GM19324 (cell line): ENCODE data around the gene CASP9.
"Not testable (repeated sequence)": the region's sequence is repeated elsewhere in the genome, so short reads cannot be mapped to it uniquely, and the experiment has no call there.

Source experiments
- ATAC-seq: cut with Tn5 transposase; IDR thresholded peaks from one replicate; pipeline ENCODE4 v1.9.1; 2021; ENCODE audit warnings: mild to moderate bottlenecking, moderate library complexity; ENCODE audit not compliant: unreplicated experiment, low FRiP score

The CASP9 gene

GRCh38 chr1:15501208-15502032, 22.6 kb downstream of the CASP9 start:
- ATAC-seq, result no peak

GRCh38 chr1:15500184-15501178, 23.5 kb downstream of the CASP9 start:
- ATAC-seq, result no peak

GRCh38 chr1:15493869-15494390, 30.1 kb downstream of the CASP9 start:
- no peak for ATAC-seq

- no peak for ATAC-seq
Observed at GRCh38 chr1:15492596-15492995, 31.4 kb downstream of the CASP9 start.

- not testable (repeated sequence) for ATAC-seq
Observed at GRCh38 chr1:15491010-15491409, 33.0 kb downstream of the CASP9 start.

- no peak for ATAC-seq
Observed at GRCh38 chr1:15489052-15489736, 34.8 kb downstream of the CASP9 start.

- no peak for ATAC-seq
Observed at GRCh38 chr1:15488371-15488770, 35.6 kb downstream of the CASP9 start.

GRCh38 chr1:15486844-15487610, 37.0 kb downstream of the CASP9 start:
- ATAC-seq, result not testable (repeated sequence)

GRCh38 chr1:15485636-15486035, 38.4 kb downstream of the CASP9 start:
- no peak for ATAC-seq

- ATAC-seq, result not testable (repeated sequence)
Observed at GRCh38 chr1:15484443-15484842, 39.6 kb downstream of the CASP9 start.

GRCh38 chr1:15483971-15484370, 40.0 kb downstream of the CASP9 start:
- no peak for ATAC-seq

GRCh38 chr1:15482983-15483543, 41.0 kb downstream of the CASP9 start:
- ATAC-seq, result not testable (repeated sequence)

- ATAC-seq, result not testable (repeated sequence)
Observed at GRCh38 chr1:15482455-15482854, 41.6 kb downstream of the CASP9 start.

- no peak for ATAC-seq
Observed at GRCh38 chr1:15479654-15480347, 44.2 kb downstream of the CASP9 start.

GRCh38 chr1:15477646-15478212, 46.3 kb downstream of the CASP9 start:
- ATAC-seq, result no peak

GRCh38 chr1:15476927-15477326, 47.1 kb downstream of the CASP9 start:
- ATAC-seq, result no peak

GRCh38 chr1:15475752-15476314, 48.2 kb downstream of the CASP9 start, which contains the start of gene CELA2B:
Gene CELA2B, plus strand, starts transcription at chr1:15476104. Its CDS starts 22 bp downstream, at chr1:15476126.
- ATAC-seq, result no peak

GRCh38 chr1:15472587-15472986, 51.4 kb downstream of the CASP9 start:
- ATAC-seq, result no peak
